Panc1 (cell line): Measurements from ENCODE around the gene STX1A. TPM values are rescaled to one million over a fixed set of nuclear protein-coding genes. Genes with fewer than 3 reads are reported as not detected.
A peak's percentile ranks its signal among the peaks of the same experiment; 100 is the strongest.

ENCODE experiments used
- ATAC-seq: fragments of 200-7000 bp; cut with Tn5 transposase; 2 replicates; pipeline ENCODE4 v1.9.1; 2020; ENCODE audit warnings: mild to moderate bottlenecking, moderate library complexity
- BruUV-seq: library from RNA; stranded (reverse); fragments of 400-500 nt; replicated peaks from 2 replicates; lab custom pipeline; 2021; lab: Mats Ljungman, UMichigan
- CTCF ChIA-PET: fragments of 300-600 bp; sonication (Branson Sonifier 250); formaldehyde crosslinking; loops from one replicate; lab custom pipeline; 2022; ENCODE audit warnings: antibody characterized with exemption; lab: Charles Lee
- POLR2A ChIA-PET: fragments of 300-600 bp; sonication (Branson Sonifier 250); formaldehyde crosslinking; loops from one replicate; lab custom pipeline; 2022; ENCODE audit warnings: antibody characterized with exemption; lab: Charles Lee
- DNase-seq: peaks from one replicate; pipeline ENCODE4 v3.0.0-alpha.2; 2010; ENCODE audit warnings: low read depth, low spot score
- H3K27ac ChIP-seq: 2 replicates; pipeline ENCODE4 v1.5.1; 2011; ENCODE audit warnings: mild to moderate bottlenecking, low read length, inconsistent platforms
- H3K27me3 ChIP-seq: fragments of 200-500 bp; sonication (Bioruptor generic); 2 replicates; pipeline ENCODE4 v1.6.0; 2014; ENCODE audit warnings: low read length, inconsistent platforms; ENCODE audit not compliant: control insufficient read depth, insufficient read depth
- H3K36me3 ChIP-seq: fragments of 200-500 bp; sonication (Bioruptor generic); 2 replicates; pipeline ENCODE4 v1.5.1; 2014; ENCODE audit warnings: inconsistent platforms, mild to moderate bottlenecking, low read length, moderate library complexity; ENCODE audit not compliant: control insufficient read depth, insufficient read depth
- H3K4me1 ChIP-seq: 2 replicates; pipeline ENCODE4 v1.5.1; 2011; ENCODE audit warnings: inconsistent platforms, mild to moderate bottlenecking, low read length, moderate library complexity; ENCODE audit not compliant: control insufficient read depth, insufficient read depth
- H3K4me3 ChIP-seq, 2 experiments: 2 replicates each; pipeline ENCODE4 v1.5.1; 2011 to 2012; ENCODE audit warnings: low read depth in 2 of 2, low read length in 2 of 2, mild to moderate bottlenecking in 2 of 2, inconsistent platforms in 1 of 2, moderate library complexity in 1 of 2
- H3K9me3 ChIP-seq: fragments of 200-500 bp; sonication (Bioruptor generic); 2 replicates; pipeline ENCODE4 v1.5.1; 2014; ENCODE audit warnings: low read depth, mild to moderate bottlenecking, inconsistent platforms, low read length, moderate library complexity; ENCODE audit not compliant: control insufficient read depth, insufficient read depth
- POLR2AphosphoS5 ChIP-seq: IDR thresholded peaks from 2 replicates; pipeline ENCODE4 v1.6.1; 2012; ENCODE audit warnings: mild to moderate bottlenecking, low read depth, low read length, moderate library complexity
- REST ChIP-seq, 2 experiments: IDR thresholded peaks; 2 replicates each; pipeline ENCODE4 v1.6.1; 2011 to 2012; ENCODE audit warnings: low read depth in 2 of 2, control low read depth in 1 of 2, low read length in 1 of 2, mild to moderate bottlenecking in 1 of 2, moderate library complexity in 1 of 2; ENCODE audit not compliant: insufficient read depth in 1 of 2
- SIN3A ChIP-seq: IDR thresholded peaks from 2 replicates; pipeline ENCODE4 v1.6.1; 2012; ENCODE audit warnings: low read depth, mild to moderate bottlenecking, low read length, moderate library complexity, borderline replicate concordance; ENCODE audit not compliant: insufficient read depth
- TCF7L2 ChIP-seq: IDR thresholded peaks from 2 replicates; pipeline ENCODE4 v1.6.1; 2011; ENCODE audit warnings: mild to moderate bottlenecking, low read depth, low read length, inconsistent platforms
- in situ Hi-C: cut with HindIII; loops from 2 replicates; pipeline ENCODE4 v1.10.0; 2016; ENCODE audit warnings: low sequenced_read_pairs, low pct_unique_long_range_greater_than_20kb
- intact Hi-C: fragments of 100-400 bp; cut with micrococcal nuclease; formaldehyde crosslinking; loops from one replicate; pipeline ENCODE4 v1.10.0; 2022; ENCODE audit not compliant: unreplicated experiment
- total RNA-seq: library from RNA; stranded (reverse); gene quantifications from one replicate; pipeline ENCODE4 v1.2.1, GENCODE V29; 2021; ENCODE audit not compliant: unreplicated experiment
- TF ChIP-seq, protein P1 (sequence below): fragments of 450-650 bp; IDR thresholded peaks from 2 replicates; pipeline ENCODE4 v1.5.1; 2017; ENCODE audit warnings: mild to moderate bottlenecking

Gene STX1A
- total RNA-seq, 1 experiment from 2014 or later, result 80.9 TPM

GRCh38 chr7:73669288-73669701 is 50.2 kb downstream of the STX1A start:
- DNase-seq (no peak), ATAC-seq (peak; percentile 28; the same call in 1 of the 2 replicates)
- CTCF ChIA-PET, result interaction anchor here (0.6 to 1.1 kb wide), 3 partner anchors 56 to 86 kb away, joined by 3 to 6 read pairs (median 3); no protein-coding TSS in a partner anchor
- Histone ChIP-seq H3K4me1 (peaks cover 8% of the 10 kb centered on the region), H3K36me3 (no peaks in the 10 kb centered on the region), H3K9me3 (no peaks in the 10 kb centered on the region), H3K27me3 (no peaks in the 10 kb centered on the region), H3K4me3 (peak overlapping the region in 1 of 2 experiments; percentile 73; a peak in 1 of 4 replicates), H3K27ac (no peak overlapping the region)
- in situ Hi-C loops, result no loop called here
- POLR2A ChIA-PET, result no interaction called here
- BruUV-seq, result no TSS peak
- intact Hi-C loops, result loop anchor here (5.0 kb wide), 1 partner anchor 62 kb away; no protein-coding TSS in a partner anchor
- no peak for TF ChIP-seq POLR2AphosphoS5
- no peak for TF ChIP-seq TCF7L2
- no peak for TF ChIP-seq SIN3A
- no peak for TF ChIP-seq REST (IDR thresholded peaks at IDR 0.05; ENCODE audit: insufficient read depth in 1 of 2, low read depth in 2 of 2, low read length in 1 of 2)
- TF ChIP-seq, protein P1, sequence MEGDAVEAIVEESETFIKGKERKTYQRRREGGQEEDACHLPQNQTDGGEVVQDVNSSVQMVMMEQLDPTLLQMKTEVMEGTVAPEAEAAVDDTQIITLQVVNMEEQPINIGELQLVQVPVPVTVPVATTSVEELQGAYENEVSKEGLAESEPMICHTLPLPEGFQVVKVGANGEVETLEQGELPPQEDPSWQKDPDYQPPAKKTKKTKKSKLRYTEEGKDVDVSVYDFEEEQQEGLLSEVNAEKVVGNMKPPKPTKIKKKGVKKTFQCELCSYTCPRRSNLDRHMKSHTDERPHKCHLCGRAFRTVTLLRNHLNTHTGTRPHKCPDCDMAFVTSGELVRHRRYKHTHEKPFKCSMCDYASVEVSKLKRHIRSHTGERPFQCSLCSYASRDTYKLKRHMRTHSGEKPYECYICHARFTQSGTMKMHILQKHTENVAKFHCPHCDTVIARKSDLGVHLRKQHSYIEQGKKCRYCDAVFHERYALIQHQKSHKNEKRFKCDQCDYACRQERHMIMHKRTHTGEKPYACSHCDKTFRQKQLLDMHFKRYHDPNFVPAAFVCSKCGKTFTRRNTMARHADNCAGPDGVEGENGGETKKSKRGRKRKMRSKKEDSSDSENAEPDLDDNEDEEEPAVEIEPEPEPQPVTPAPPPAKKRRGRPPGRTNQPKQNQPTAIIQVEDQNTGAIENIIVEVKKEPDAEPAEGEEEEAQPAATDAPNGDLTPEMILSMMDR, result no peak

DNA sequence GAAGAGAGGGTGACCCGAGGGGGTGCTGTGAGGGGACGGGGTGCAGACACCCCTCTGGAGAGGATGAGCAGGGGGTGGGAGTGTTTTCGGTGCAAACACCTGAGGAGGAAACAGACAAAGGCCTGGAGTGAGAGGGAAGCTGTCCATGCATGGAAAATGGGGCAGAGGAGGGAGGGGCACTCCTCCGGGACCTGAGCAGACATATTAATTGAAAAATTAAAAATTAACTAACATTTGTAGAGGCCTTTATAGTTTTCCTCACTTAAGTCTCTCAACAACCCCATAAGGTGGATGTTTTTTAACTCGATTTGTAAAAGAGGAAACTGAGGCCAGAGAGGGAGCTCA is 50.6 kb downstream of the STX1A start:
- Histone ChIP-seq H3K36me3 (no peaks in the 10 kb centered on the region), H3K4me1 (peaks cover 8% of the 10 kb centered on the region), H3K9me3 (no peaks in the 10 kb centered on the region), H3K27me3 (no peaks in the 10 kb centered on the region), H3K27ac (peak overlapping the region; percentile 58; the same call in 1 of the 2 replicates), H3K4me3 (peak overlapping the region; percentile 45 to 73)
- ChIA-PET POLR2A (no interaction called here), CTCF (interaction anchor here (0.6 to 1.1 kb wide), 4 partner anchors 56 to 86 kb away, joined by 3 to 6 read pairs (median 4); no protein-coding TSS in a partner anchor)
- ATAC-seq (no peak), DNase-seq (no peak)
- intact Hi-C loops (loop anchor here (5.0 kb wide), 1 partner anchor 62 kb away; no protein-coding TSS in a partner anchor), in situ Hi-C loops (no loop called here)
- TF ChIP-seq TCF7L2 (no peak), REST (IDR thresholded peaks at IDR 0.05; ENCODE audit: insufficient read depth in 1 of 2, low read depth in 2 of 2, low read length in 1 of 2) (no peak), SIN3A (no peak), POLR2AphosphoS5 (no peak)
- TF ChIP-seq, protein P1, result no peak
- BruUV-seq, result no TSS peak
